GM23248 (cell line): Measurements from ENCODE around the gene TM9SF3.

Experiments used
- EZH2 ChIP-seq: fragments of 200-600 bp; sonication (generic); IDR thresholded peaks from 2 replicates; pipeline ENCODE4 v1.6.1; 2018; ENCODE audit warnings: antibody characterized with exemption, mild to moderate bottlenecking; ENCODE audit not compliant: insufficient read depth, poor library complexity, severe bottlenecking
- EZH2phosphoT487 ChIP-seq: fragments of 200-600 bp; sonication (generic); IDR thresholded peaks from 2 replicates; pipeline ENCODE4 v1.6.1; 2018; ENCODE audit warnings: antibody characterized with exemption, moderate library complexity, mild to moderate bottlenecking, low read depth; ENCODE audit not compliant: insufficient read depth

DNA sequence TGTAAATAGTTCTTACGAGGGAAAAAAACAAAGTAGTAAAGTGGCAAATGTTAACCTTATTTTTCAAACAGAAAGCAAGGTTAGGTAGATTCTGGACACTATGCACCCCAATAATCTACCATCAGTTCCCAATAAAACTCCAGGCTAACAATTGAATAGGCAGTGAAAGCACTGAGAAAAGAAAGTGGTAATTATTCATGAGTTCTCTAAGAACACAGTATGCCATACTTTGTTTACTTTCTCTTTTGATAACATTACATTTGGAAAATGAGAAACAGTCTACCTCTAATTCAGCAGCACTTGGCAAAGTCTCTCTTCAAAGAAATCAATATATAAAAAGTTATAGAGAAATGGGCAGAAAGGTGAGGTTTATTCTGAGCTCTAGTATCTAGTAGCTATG, 18.4 kb downstream of the TM9SF3 start:
- TF ChIP-seq EZH2phosphoT487 (no peak), EZH2 (no peak)
